Amniotic stem cell (primary cell): Measurements from ENCODE around the gene MUC13.
"Not testable (repeated sequence)": the region's sequence is repeated elsewhere in the genome, so short reads cannot be mapped to it uniquely, and the experiment has no call there.

Experiments used
- DNase-seq: peaks from one replicate; lab custom pipeline; 2025; lab: John Stamatoyannopoulos, UW

MUC13 gene

GRCh38 chr3:124934577-124934976 is at the start of gene MUC13:
TSS of gene MUC13 (minus strand) at chr3:124934751. CDS start at chr3:124934712, 39 bp downstream.
- DNase-seq, result no peak

GRCh38 chr3:124982855-124983254 is 48.3 kb upstream of the MUC13 start:
- no peak for DNase-seq

- no peak for DNase-seq
Measured at GRCh38 chr3:124981472-124981871, 46.9 kb upstream of the MUC13 start.

- DNase-seq, result no peak
Measured at GRCh38 chr3:124978627-124979026, 44.1 kb upstream of the MUC13 start.

GRCh38 chr3:124976383-124976782 is 41.8 kb upstream of the MUC13 start:
- no peak for DNase-seq

- DNase-seq, result no peak
Measured at GRCh38 chr3:124974691-124975090, 40.1 kb upstream of the MUC13 start.

- DNase-seq, result no peak
Measured at GRCh38 chr3:124973290-124973689, 38.7 kb upstream of the MUC13 start.

GRCh38 chr3:124972457-124972856 is 37.9 kb upstream of the MUC13 start:
- no peak for DNase-seq

GRCh38 chr3:124969963-124970722 is 35.6 kb upstream of the MUC13 start:
- DNase-seq, result no peak

- DNase-seq, result no peak
Measured at GRCh38 chr3:124969190-124969589, 34.6 kb upstream of the MUC13 start.

- DNase-seq, result no peak
Measured at GRCh38 chr3:124967964-124968363, 33.4 kb upstream of the MUC13 start.

- no peak for DNase-seq
Measured at GRCh38 chr3:124966521-124967445, 32.2 kb upstream of the MUC13 start.

GRCh38 chr3:124965413-124965812 is 30.9 kb upstream of the MUC13 start:
- DNase-seq, result no peak

- no peak for DNase-seq
Measured at GRCh38 chr3:124964387-124964786, 29.8 kb upstream of the MUC13 start.

GRCh38 chr3:124963755-124964154 is 29.2 kb upstream of the MUC13 start:
- no peak for DNase-seq

- no peak for DNase-seq
Measured at GRCh38 chr3:124962403-124962940, 27.9 kb upstream of the MUC13 start.

GRCh38 chr3:124960698-124961097 is 26.1 kb upstream of the MUC13 start:
- DNase-seq, result no peak

GRCh38 chr3:124960105-124960504 is 25.6 kb upstream of the MUC13 start:
- DNase-seq, result no peak

GRCh38 chr3:124957951-124958350 is 23.4 kb upstream of the MUC13 start:
- not testable (repeated sequence) for DNase-seq

GRCh38 chr3:124952282-124952855 is 17.8 kb upstream of the MUC13 start:
- DNase-seq, result no peak

GRCh38 chr3:124951511-124952281 is 17.1 kb upstream of the MUC13 start:
- no peak for DNase-seq

- DNase-seq, result no peak
Measured at GRCh38 chr3:124950026-124950425, 15.5 kb upstream of the MUC13 start.
